Activated gamma-delta T cell (primary cell): ENCODE results near the gene LRTM2.

Experiments
- DNase-seq: peaks from one replicate; lab custom pipeline; 2025; lab: John Stamatoyannopoulos, UW

The LRTM2 gene

GRCh38 chr12:1829306-1829900 is 9.0 kb downstream of the LRTM2 start:
- DNase-seq = no peak

GRCh38 chr12:1830401-1830845 is 10.1 kb downstream of the LRTM2 start:
- DNase-seq = no peak

- DNase-seq = no peak
Observed at GRCh38 chr12:1830981-1831963, 10.9 kb downstream of the LRTM2 start.

- DNase-seq = no peak
Observed at GRCh38 chr12:1832801-1833595, 12.6 kb downstream of the LRTM2 start.

GRCh38 chr12:1833596-1834028 is 13.2 kb downstream of the LRTM2 start:
- DNase-seq = no peak

- DNase-seq = no peak
Observed at GRCh38 chr12:1834186-1834925, 14.0 kb downstream of the LRTM2 start.

GRCh38 chr12:1835211-1836131 is 15.1 kb downstream of the LRTM2 start:
- no peak for DNase-seq

GRCh38 chr12:1836241-1836803 is 16.0 kb downstream of the LRTM2 start:
- DNase-seq = no peak

- DNase-seq = no peak
Observed at GRCh38 chr12:1836854-1837421, 16.6 kb downstream of the LRTM2 start.

- DNase-seq = no peak
Observed at GRCh38 chr12:1837541-1838204, 17.3 kb downstream of the LRTM2 start.

GRCh38 chr12:1838205-1838993 is 18.0 kb downstream of the LRTM2 start:
- DNase-seq = no peak

GRCh38 chr12:1838994-1839365 is 18.6 kb downstream of the LRTM2 start:
- no peak for DNase-seq

- DNase-seq = no peak
Observed at GRCh38 chr12:1839464-1839863, 19.1 kb downstream of the LRTM2 start.

GRCh38 chr12:1839956-1840951 is 19.9 kb downstream of the LRTM2 start:
- DNase-seq = no peak

GRCh38 chr12:1840981-1841425 is 20.6 kb downstream of the LRTM2 start:
- DNase-seq = no peak

- no peak for DNase-seq
Observed at GRCh38 chr12:1841586-1842182, 21.3 kb downstream of the LRTM2 start.
